Body of pancreas (tissue), 4 donors: ENCODE measurements around the gene MLH1. TPM values are rescaled to one million over a fixed set of nuclear protein-coding genes. Genes with fewer than 3 reads are reported as not detected.

Experiments
- ATAC-seq: fragments of 150-250 bp; one replicate; pipeline ENCODE4 v1.9.1; 2016
- DNase-seq, 4 donors: peaks; one replicate each; pipeline ENCODE4 v3.0.0-alpha.2; 2019
- H3K27ac ChIP-seq, 4 donors: fragments of 200-600 bp; sonication (generic); 1 replicate in 3 of 4; 2 replicates in 1 of 4; pipeline versions ENCODE4 v1.5.1 to v1.6.1; 2016 to 2019; ENCODE audit warnings: mild to moderate bottlenecking in 1 of 4, mixed read lengths in 1 of 4, moderate library complexity in 1 of 4
- H3K27me3 ChIP-seq, 2 donors: fragments of 200-600 bp; sonication (generic); one replicate each; pipeline ENCODE4 v1.6.0; 2016; ENCODE audit warnings: mild to moderate bottlenecking in 1 of 2
- H3K36me3 ChIP-seq, 2 donors: fragments of 200-600 bp; sonication (generic); replicated peaks in 1 of 2; 2 replicates each; pipeline ENCODE4 v1.5.1; 2016; ENCODE audit warnings: low read depth in 2 of 2; ENCODE audit not compliant: insufficient read depth in 1 of 2
- H3K4me1 ChIP-seq: fragments of 200-600 bp; sonication (generic); one replicate; pipeline ENCODE4 v1.6.0; 2016
- H3K4me3 ChIP-seq, 2 donors: fragments of 200-600 bp; sonication (generic); 1 replicate in 1 of 2; 2 replicates in 1 of 2; pipeline ENCODE4 v1.5.1; 2016 to 2019
- H3K9me3 ChIP-seq, 3 donors: fragments of 200-600 bp; sonication (generic); 1 replicate in 2 of 3; 2 replicates in 1 of 3; pipeline ENCODE4 v1.5.1; 2016
- CTCF ChIP-seq, 7 experiments: fragments of 450-650 bp in 4 of 7; fragments of 200-600 bp in 3 of 7; sonication (generic) in 3 of 7; IDR thresholded peaks; one replicate each; pipeline ENCODE4 v1.5.1; 2016 to 2019; ENCODE audit warnings: antibody characterized with exemption in 7 of 7
- POLR2A ChIP-seq, 3 donors: fragments of 450-650 bp; IDR thresholded peaks; one replicate each; pipeline ENCODE4 v1.6.1; 2016; ENCODE audit warnings: antibody characterized with exemption in 3 of 3, mild to moderate bottlenecking in 2 of 3
- WGBS, 2 donors: methylation state at CpG; one replicate each; pipeline ENCODE4 v1.1.5; 2017; 5-methylcytosine and 5-hydroxymethylcytosine counted together
- intact Hi-C: fragments of 100-400 bp; cut with DNase I; formaldehyde crosslinking; loops from one replicate; pipeline ENCODE4 v1.15.1; 2023
- total RNA-seq, 2 donors: library from RNA; depleted of rRNA; stranded (reverse); fragments of >200 nt; gene quantifications; one replicate each; pipeline ENCODE4 v1.1.0, GENCODE V29; 2016

The MLH1 gene
- total RNA-seq, 2 donors from 2014 or later = 16.9 to 38.9 TPM

GRCh38 chr3:37096288-37096687 is 103.0 kb downstream of the MLH1 start:
- H3K27ac ChIP-seq = peak overlapping the region in 1 of 4 donors; percentile 19
- intact Hi-C loops = no loop called here
- H3K27me3 ChIP-seq = no peaks in the 10 kb centered on the region
- peaks cover 18% of the 10 kb centered on the region for H3K4me1 ChIP-seq
- no peak for TF ChIP-seq CTCF (IDR thresholded peaks at IDR 0.05)
- no peak for TF ChIP-seq POLR2A (IDR thresholded peaks at IDR 0.05)
- ATAC-seq = no peak
- H3K36me3 ChIP-seq = peaks cover 0 to 4% of the 10 kb centered on the region in 2 donors
- H3K4me3 ChIP-seq = no peak overlapping the region
- no peaks in the 10 kb centered on the region for H3K9me3 ChIP-seq
- no peak for DNase-seq
- 39 to 41% methylated on average over 1 of the region's 1 CpG for WGBS, 2 donors

GRCh38 chr3:37096975-37097374 is 103.7 kb downstream of the MLH1 start:
- WGBS, 2 donors = 9 to 14% methylated on average over 1 of the region's 1 CpG
- no peaks in the 10 kb centered on the region for H3K27me3 ChIP-seq
- no peak for DNase-seq
- H3K9me3 ChIP-seq = no peaks in the 10 kb centered on the region
- intact Hi-C loops = no loop called here
- peaks cover 0 to 2% of the 10 kb centered on the region in 2 donors for H3K36me3 ChIP-seq
- H3K27ac ChIP-seq = peak overlapping the region in 1 of 4 donors; percentile 19
- ATAC-seq = peak; percentile 21
- TF ChIP-seq CTCF (IDR thresholded peaks at IDR 0.05) (no peak), POLR2A (IDR thresholded peaks at IDR 0.05) (no peak)
- H3K4me3 ChIP-seq = no peak overlapping the region
- peaks cover 18% of the 10 kb centered on the region for H3K4me1 ChIP-seq

GRCh38 chr3:37097776-37098175 is 104.5 kb downstream of the MLH1 start:
- TF ChIP-seq CTCF (IDR thresholded peaks at IDR 0.05) (no peak), POLR2A (IDR thresholded peaks at IDR 0.05) (no peak)
- H3K4me1 ChIP-seq = peaks cover 18% of the 10 kb centered on the region
- ATAC-seq = no peak
- peaks cover 0 to 2% of the 10 kb centered on the region in 2 donors for H3K36me3 ChIP-seq
- H3K27me3 ChIP-seq = no peaks in the 10 kb centered on the region
- H3K4me3 ChIP-seq = no peak overlapping the region
- no peak for DNase-seq
- intact Hi-C loops = no loop called here
- H3K9me3 ChIP-seq = no peaks in the 10 kb centered on the region
- H3K27ac ChIP-seq = no peak overlapping the region

GRCh38 chr3:37098884-37099283 is 105.6 kb downstream of the MLH1 start:
- H3K4me3 ChIP-seq = no peak overlapping the region
- intact Hi-C loops = no loop called here
- DNase-seq (no peak), ATAC-seq (no peak)
- peaks cover 23% of the 10 kb centered on the region for H3K4me1 ChIP-seq
- peaks cover 0 to 2% of the 10 kb centered on the region in 2 donors for H3K36me3 ChIP-seq
- H3K27me3 ChIP-seq = no peaks in the 10 kb centered on the region
- H3K27ac ChIP-seq = no peak overlapping the region
- WGBS, 2 donors = 96 to 98% methylated on average over 2 of the region's 2 CpGs
- TF ChIP-seq POLR2A (IDR thresholded peaks at IDR 0.05) (no peak), CTCF (IDR thresholded peaks at IDR 0.05) (no peak)
- no peaks in the 10 kb centered on the region for H3K9me3 ChIP-seq

- Histone ChIP-seq H3K27ac (no peak overlapping the region), H3K4me1 (peaks cover 23% of the 10 kb centered on the region), H3K4me3 (no peak overlapping the region), H3K9me3 (no peaks in the 10 kb centered on the region), H3K36me3 (peaks cover 0 to 2% of the 10 kb centered on the region in 2 donors), H3K27me3 (no peaks in the 10 kb centered on the region)
- no peak for DNase-seq
- TF ChIP-seq CTCF (IDR thresholded peaks at IDR 0.05) (no peak), POLR2A (IDR thresholded peaks at IDR 0.05) (no peak)
- intact Hi-C loops = no loop called here
- no peak for ATAC-seq
Measured at GRCh38 chr3:37099469-37099868, 106.2 kb downstream of the MLH1 start.
